Gastroesophageal sphincter (tissue), 4 donors: ENCODE data around the gene PRKAG2. TPM values are rescaled to one million over a fixed set of nuclear protein-coding genes. Genes with fewer than 3 reads are reported as not detected.

ENCODE experiments used
- ATAC-seq: fragments of 150-250 bp; one replicate; pipeline ENCODE4 v1.9.1; 2016; ENCODE audit warnings: mild to moderate bottlenecking, moderate library complexity
- H3K27ac ChIP-seq, 4 donors: fragments of 200-600 bp; sonication (generic) in 3 of 4; 1 replicate in 3 of 4; 2 replicates in 1 of 4; pipeline ENCODE4 v1.5.1; 2016 to 2019
- H3K27me3 ChIP-seq: fragments of 200-600 bp; sonication (generic); one replicate; pipeline ENCODE4 v1.5.1; 2019
- H3K36me3 ChIP-seq, 2 donors: fragments of 200-600 bp; sonication (generic); one replicate each; pipeline ENCODE4 v1.5.1; 2019; ENCODE audit warnings: control low read depth in 1 of 2
- H3K4me1 ChIP-seq, 3 donors: fragments of 200-600 bp; sonication (generic); 1 replicate in 2 of 3; 2 replicates in 1 of 3; pipeline ENCODE4 v1.5.1; 2016 to 2019; ENCODE audit warnings: control low read depth in 2 of 3
- H3K4me3 ChIP-seq, 2 donors: fragments of 200-600 bp; sonication (generic); one replicate each; pipeline ENCODE4 v1.5.1; 2019; ENCODE audit warnings: mild to moderate bottlenecking in 1 of 2, moderate library complexity in 1 of 2
- H3K9me3 ChIP-seq, 3 donors: fragments of 200-600 bp; sonication (generic); one replicate each; pipeline ENCODE4 v1.5.1; 2017 to 2019; ENCODE audit warnings: control low read depth in 2 of 3
- CTCF ChIP-seq, 4 experiments: fragments of 200-600 bp in 2 of 4; fragments of 450-650 bp in 2 of 4; sonication (generic) in 1 of 4; IDR thresholded peaks; one replicate each; pipeline ENCODE4 v1.5.1; 2017 to 2019; ENCODE audit warnings: antibody characterized with exemption in 4 of 4, mild to moderate bottlenecking in 2 of 4, moderate library complexity in 2 of 4
- EP300 ChIP-seq: sonication (generic); formaldehyde crosslinking; IDR thresholded peaks from one replicate; pipeline ENCODE4 v1.6.1; 2017; ENCODE audit warnings: antibody characterized with exemption, mild to moderate bottlenecking
- POLR2A ChIP-seq, 2 donors: fragments of 450-650 bp; IDR thresholded peaks; one replicate each; pipeline ENCODE4 v1.6.1; 2017; ENCODE audit warnings: antibody characterized with exemption in 2 of 2, mild to moderate bottlenecking in 2 of 2, moderate library complexity in 1 of 2
- POLR2AphosphoS5 ChIP-seq: sonication (generic); formaldehyde crosslinking; IDR thresholded peaks from one replicate; pipeline ENCODE4 v1.6.1; 2017; ENCODE audit warnings: antibody characterized with exemption
- WGBS, 2 donors: methylation state at CpG; one replicate each; pipeline ENCODE4 v1.1.5; 2018; ENCODE audit warnings: low coverage in 1 of 2; 5-methylcytosine and 5-hydroxymethylcytosine counted together
- total RNA-seq, 4 donors: library from RNA; depleted of rRNA; stranded (reverse); fragments of >200 nt; gene quantifications; one replicate each; pipeline ENCODE4 v1.1.0, GENCODE V29; 2016

The PRKAG2 gene
- total RNA-seq, 4 donors from 2014 or later = 48.9 to 89.0 (median 75.7) TPM

- Histone ChIP-seq H3K9me3 (no peaks in the 10 kb centered on the region), H3K4me3 (no peak overlapping the region), H3K36me3 (peaks cover 0 to 38% of the 10 kb centered on the region in 2 donors), H3K27me3 (no peaks in the 10 kb centered on the region), H3K4me1 (peaks cover 0 to 38% (median 3%) of the 10 kb centered on the region in 3 donors), H3K27ac (no peak overlapping the region)
- TF ChIP-seq POLR2AphosphoS5 (no peak), CTCF (IDR thresholded peaks at IDR 0.05) (no peak), POLR2A (IDR thresholded peaks at IDR 0.05) (no peak), EP300 (no peak)
- no peak for ATAC-seq
- WGBS, 2 donors = 80 to 94% methylated on average over 1 to 8 of the region's 19 CpGs
These were observed 285.8 kb downstream of the PRKAG2 start for GRCh38 chr7:151590850-151591771.

GRCh38 chr7:151590071-151590849, 286.7 kb downstream of the PRKAG2 start:
- TF ChIP-seq POLR2A (IDR thresholded peaks at IDR 0.05) (no peak), EP300 (no peak), CTCF (IDR thresholded peaks at IDR 0.05) (no peak), POLR2AphosphoS5 (no peak)
- Histone ChIP-seq H3K4me1 (peaks cover 0 to 30% (median 0%) of the 10 kb centered on the region in 3 donors), H3K27ac (no peak overlapping the region), H3K36me3 (peaks cover 0 to 44% of the 10 kb centered on the region in 2 donors), H3K9me3 (no peaks in the 10 kb centered on the region), H3K4me3 (no peak overlapping the region), H3K27me3 (no peaks in the 10 kb centered on the region)
- ATAC-seq = no peak
- WGBS, 2 donors = 83 to 90% methylated on average over 5 to 7 of the region's 13 CpGs

- H3K36me3 ChIP-seq = peaks cover 0 to 36% of the 10 kb centered on the region in 2 donors
- WGBS, 2 donors = 92 to 100% methylated on average over 4 to 8 of the region's 9 CpGs
- H3K4me1 ChIP-seq = peaks cover 0 to 19% (median 0%) of the 10 kb centered on the region in 3 donors
- ATAC-seq = no peak
- no peak for TF ChIP-seq POLR2A (IDR thresholded peaks at IDR 0.05)
- no peak for TF ChIP-seq POLR2AphosphoS5
- TF ChIP-seq EP300 = no peak
- no peak overlapping the region for H3K4me3 ChIP-seq
- H3K27me3 ChIP-seq = no peaks in the 10 kb centered on the region
- no peaks in the 10 kb centered on the region for H3K9me3 ChIP-seq
- H3K27ac ChIP-seq = no peak overlapping the region
These were observed 287.9 kb downstream of the PRKAG2 start for GRCh38 chr7:151588982-151589381.

- no peaks in the 10 kb centered on the region for H3K27me3 ChIP-seq
- H3K4me1 ChIP-seq = no peaks in the 10 kb centered on the region
- no peak overlapping the region for H3K27ac ChIP-seq
- WGBS, 2 donors = 60 to 80% methylated on average over 1 to 10 of the region's 14 CpGs
- peaks cover 0 to 24% of the 10 kb centered on the region in 2 donors for H3K36me3 ChIP-seq
- no peak overlapping the region for H3K4me3 ChIP-seq
- ATAC-seq = no peak
- H3K9me3 ChIP-seq = no peaks in the 10 kb centered on the region
- no peak for TF ChIP-seq POLR2AphosphoS5
- no peak for TF ChIP-seq POLR2A (IDR thresholded peaks at IDR 0.05)
- TF ChIP-seq CTCF (IDR thresholded peaks at IDR 0.05) = no peak
- TF ChIP-seq EP300 = no peak
These were observed 290.2 kb downstream of the PRKAG2 start for GRCh38 chr7:151586531-151587260.
